ENCODE results near the gene MUC22. TPM values are rescaled to one million over a fixed set of nuclear protein-coding genes. Genes with fewer than 3 reads are reported as not detected.

MUC22 gene
- total RNA-seq, 3 donors from 2014 or later = not detected

DNA sequence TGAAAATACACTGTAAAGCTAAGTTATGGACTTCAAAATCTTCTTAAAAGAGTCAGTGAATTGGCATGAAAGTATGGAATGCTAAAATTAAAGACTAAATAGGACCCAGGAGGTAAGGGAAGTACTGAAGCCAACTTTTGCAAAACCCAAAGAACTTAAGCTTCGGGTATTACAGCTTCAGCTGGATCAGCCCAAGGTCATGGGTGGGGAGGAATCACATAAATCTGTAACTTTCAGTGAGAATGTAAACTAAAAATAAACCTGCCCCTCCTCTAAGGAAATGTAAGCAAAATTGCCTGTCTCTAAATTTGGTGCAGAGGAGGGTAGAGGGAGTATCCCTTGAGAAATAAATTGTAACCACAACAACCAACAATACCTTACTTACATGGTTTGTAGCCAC lies 31.1 kb upstream of the MUC22 start:
- DNase-seq (no peak), ATAC-seq (no peak)
- no peaks in the 10 kb centered on the region for H3K9me3 ChIP-seq
- H3K36me3 ChIP-seq (ENCODE audit: low read depth) = no peaks in the 10 kb centered on the region
- TF ChIP-seq, protein P1, sequence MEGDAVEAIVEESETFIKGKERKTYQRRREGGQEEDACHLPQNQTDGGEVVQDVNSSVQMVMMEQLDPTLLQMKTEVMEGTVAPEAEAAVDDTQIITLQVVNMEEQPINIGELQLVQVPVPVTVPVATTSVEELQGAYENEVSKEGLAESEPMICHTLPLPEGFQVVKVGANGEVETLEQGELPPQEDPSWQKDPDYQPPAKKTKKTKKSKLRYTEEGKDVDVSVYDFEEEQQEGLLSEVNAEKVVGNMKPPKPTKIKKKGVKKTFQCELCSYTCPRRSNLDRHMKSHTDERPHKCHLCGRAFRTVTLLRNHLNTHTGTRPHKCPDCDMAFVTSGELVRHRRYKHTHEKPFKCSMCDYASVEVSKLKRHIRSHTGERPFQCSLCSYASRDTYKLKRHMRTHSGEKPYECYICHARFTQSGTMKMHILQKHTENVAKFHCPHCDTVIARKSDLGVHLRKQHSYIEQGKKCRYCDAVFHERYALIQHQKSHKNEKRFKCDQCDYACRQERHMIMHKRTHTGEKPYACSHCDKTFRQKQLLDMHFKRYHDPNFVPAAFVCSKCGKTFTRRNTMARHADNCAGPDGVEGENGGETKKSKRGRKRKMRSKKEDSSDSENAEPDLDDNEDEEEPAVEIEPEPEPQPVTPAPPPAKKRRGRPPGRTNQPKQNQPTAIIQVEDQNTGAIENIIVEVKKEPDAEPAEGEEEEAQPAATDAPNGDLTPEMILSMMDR (IDR thresholded peaks at IDR 0.05) = no peak
- intact Hi-C loops (cut with DNase I, micrococcal nuclease) = no loop called here
- no peak overlapping the region for H3K4me3 ChIP-seq
- H3K4me1 ChIP-seq (ENCODE audit: low read depth) = no peaks in the 10 kb centered on the region

DNA sequence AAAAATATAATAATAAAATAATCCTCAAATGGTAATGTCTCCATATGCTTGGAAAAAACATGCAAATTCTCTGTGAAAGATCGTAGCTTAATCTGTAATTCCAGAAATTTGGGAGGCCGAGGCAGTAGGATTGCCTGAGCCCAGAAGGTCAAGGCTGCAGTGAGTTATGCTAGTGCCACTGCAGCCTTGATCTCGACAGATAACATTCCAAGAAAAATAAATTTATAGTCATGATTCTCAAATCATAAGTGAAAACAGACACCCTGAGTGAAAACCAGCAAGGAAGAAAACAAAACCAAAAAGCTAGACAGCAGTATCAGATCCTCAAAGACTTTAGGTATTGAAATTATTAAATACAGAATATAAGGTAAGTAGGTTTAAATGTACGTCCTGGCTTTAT lies 30.6 kb upstream of the MUC22 start:
- intact Hi-C loops (cut with DNase I, micrococcal nuclease) = no loop called here
- no peaks in the 10 kb centered on the region for H3K4me1 ChIP-seq (ENCODE audit: low read depth)
- ATAC-seq (no peak), DNase-seq (no peak)
- H3K9me3 ChIP-seq = no peaks in the 10 kb centered on the region
- H3K36me3 ChIP-seq (ENCODE audit: low read depth) = no peaks in the 10 kb centered on the region
- TF ChIP-seq, protein P1 (IDR thresholded peaks at IDR 0.05) = no peak
- H3K4me3 ChIP-seq = no peak overlapping the region

DNA sequence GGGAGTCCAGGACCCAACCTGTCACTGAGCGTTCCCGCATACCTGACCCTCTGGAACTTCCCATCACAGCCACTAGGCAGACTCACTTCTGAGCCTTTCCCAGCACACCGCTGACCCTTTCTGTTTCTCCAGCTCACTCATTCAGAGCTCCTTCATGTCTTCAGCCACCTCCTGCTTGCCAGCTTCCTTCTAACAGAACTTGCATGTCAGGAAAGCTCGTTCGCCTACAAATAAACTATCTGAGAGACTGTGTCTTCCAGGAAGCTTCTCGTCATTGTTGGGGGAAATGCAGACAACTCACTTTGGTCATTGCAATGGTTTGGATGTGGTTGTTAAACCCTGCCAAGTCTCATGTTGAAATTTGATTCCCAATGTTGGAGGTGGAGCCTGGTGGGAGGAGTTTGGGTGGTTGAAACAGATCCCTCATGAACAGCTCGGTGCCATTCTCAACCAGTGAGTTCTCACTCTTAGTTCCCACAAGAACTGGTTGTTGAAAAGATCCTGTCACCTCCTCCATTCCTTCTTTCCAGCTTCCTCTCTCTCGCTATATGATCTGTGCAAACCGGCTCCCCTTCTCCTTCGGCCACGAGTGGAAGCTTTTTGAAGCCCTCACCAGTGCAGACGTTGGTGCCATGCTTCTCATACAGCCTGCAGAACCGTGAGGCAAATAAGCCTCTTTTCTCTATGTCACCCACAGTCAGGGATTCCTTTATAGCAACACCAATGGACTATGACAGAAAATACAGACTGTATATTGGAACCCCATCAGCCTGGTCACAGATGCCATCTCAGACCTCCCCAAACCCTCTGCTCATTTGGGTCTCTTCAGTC lies 28.1 kb upstream of the MUC22 start:
- Histone ChIP-seq H3K4me1 (ENCODE audit: low read depth) (no peaks in the 10 kb centered on the region), H3K36me3 (ENCODE audit: low read depth) (no peaks in the 10 kb centered on the region), H3K4me3 (no peak overlapping the region), H3K9me3 (no peaks in the 10 kb centered on the region)
- peak in 1 of 3 donors; percentile 6 for DNase-seq
- TF ChIP-seq, protein P1 (IDR thresholded peaks at IDR 0.05) = no peak
- intact Hi-C loops (cut with DNase I, micrococcal nuclease) = no loop called here
- peak; percentile 36 for ATAC-seq

DNA sequence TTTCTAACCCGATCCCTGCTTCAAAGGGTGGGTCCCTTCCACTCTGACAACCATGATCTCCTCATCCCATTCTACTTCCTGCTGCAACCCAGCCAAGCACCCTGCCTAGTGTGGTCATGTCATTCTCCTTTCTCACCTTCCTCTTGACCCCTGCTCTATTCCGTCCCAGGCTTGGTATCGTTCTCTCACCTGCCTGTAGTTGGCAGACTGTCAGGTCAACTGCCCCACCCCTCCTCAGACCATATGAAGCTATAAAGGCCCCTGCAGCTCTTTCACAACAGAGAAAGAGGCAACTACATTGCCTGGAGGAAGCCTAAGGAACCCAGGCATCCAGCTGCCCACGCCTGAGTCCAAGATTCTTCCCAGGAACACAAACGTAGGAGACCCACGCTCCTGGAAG lies 26.8 kb upstream of the MUC22 start, which contains the start of gene MUC21:
Gene MUC21, plus strand, starts transcription at position 280 of the 400 bp plus-strand sequence. CDS start 241 bp downstream, outside the sequence.
- no peaks in the 10 kb centered on the region for H3K9me3 ChIP-seq
- TF ChIP-seq, protein P1 (IDR thresholded peaks at IDR 0.05) = no peak
- no peak for DNase-seq
- no peaks in the 10 kb centered on the region for H3K4me1 ChIP-seq (ENCODE audit: low read depth)
- H3K4me3 ChIP-seq = no peak within 1 kb of the TSS
- peak; percentile 43 for ATAC-seq
- intact Hi-C loops (cut with DNase I, micrococcal nuclease) = no loop called here
- H3K36me3 ChIP-seq (ENCODE audit: low read depth) = no peaks in the 10 kb centered on the region

DNA sequence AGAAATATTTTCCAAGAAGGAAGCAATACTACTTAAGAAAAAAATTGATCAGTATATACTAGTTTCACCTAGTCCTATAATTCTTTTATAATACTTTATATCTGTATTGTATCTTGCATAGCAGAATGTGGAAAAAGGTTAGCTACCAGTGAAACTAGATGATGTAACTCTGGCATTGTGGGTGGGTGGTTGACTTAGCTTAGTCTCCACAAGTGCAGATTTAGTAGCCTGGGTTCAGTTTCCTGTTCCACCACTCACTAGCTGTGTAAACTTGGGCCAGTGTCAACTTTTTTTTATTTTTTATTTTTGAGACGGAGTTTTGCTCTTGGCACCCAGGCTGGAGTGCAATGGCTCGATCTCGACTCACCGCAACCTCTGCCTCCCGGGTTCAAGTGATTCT lies 24.8 kb upstream of the MUC22 start:
- Histone ChIP-seq H3K4me3 (no peak overlapping the region), H3K36me3 (ENCODE audit: low read depth) (no peaks in the 10 kb centered on the region), H3K4me1 (ENCODE audit: low read depth) (no peaks in the 10 kb centered on the region), H3K9me3 (no peaks in the 10 kb centered on the region)
- ATAC-seq = no peak
- TF ChIP-seq, protein P1 (IDR thresholded peaks at IDR 0.05) = no peak
- no peak for DNase-seq
- intact Hi-C loops (cut with DNase I, micrococcal nuclease) = no loop called here
